Breast epithelium (tissue), 4 donors: ENCODE results near the gene SUMO4. TPM values are rescaled to one million over a fixed set of nuclear protein-coding genes. Genes with fewer than 3 reads are reported as not detected.

ENCODE experiments used
- DNase-seq, 2 donors: peaks; one replicate each; pipeline ENCODE4 v3.0.0-alpha.2; 2019; ENCODE audit warnings: low spot score in 2 of 2
- H3K27ac ChIP-seq, 2 donors: fragments of 200-600 bp; sonication (generic) in 1 of 2; one replicate each; pipeline ENCODE4 v1.5.1; 2016 to 2019; ENCODE audit warnings: mild to moderate bottlenecking in 1 of 2
- H3K27me3 ChIP-seq, 2 donors: fragments of 200-600 bp; sonication (generic) in 1 of 2; one replicate each; pipeline versions ENCODE4 v1.5.1 to v1.6.0; 2017 to 2019; ENCODE audit warnings: control low read depth in 1 of 2, mild to moderate bottlenecking in 1 of 2
- H3K36me3 ChIP-seq: fragments of 200-600 bp; one replicate; pipeline ENCODE4 v1.5.1; 2019
- H3K4me1 ChIP-seq, 2 donors: fragments of 200-600 bp; sonication (generic); one replicate each; pipeline ENCODE4 v1.5.1; 2016 to 2019; ENCODE audit warnings: control low read depth in 1 of 2
- H3K4me3 ChIP-seq, 3 donors: fragments of 200-600 bp; sonication (generic); 1 replicate in 2 of 3; 2 replicates in 1 of 3; pipeline ENCODE4 v1.5.1; 2016 to 2019; ENCODE audit warnings: mild to moderate bottlenecking in 3 of 3, moderate library complexity in 2 of 3
- H3K9me3 ChIP-seq, 2 donors: fragments of 200-600 bp; sonication (generic) in 1 of 2; one replicate each; pipeline ENCODE4 v1.5.1; 2016 to 2019; ENCODE audit warnings: control low read depth in 1 of 2
- POLR2A ChIP-seq: fragments of 450-650 bp; IDR thresholded peaks from one replicate; pipeline ENCODE4 v1.6.1; 2016; ENCODE audit warnings: antibody characterized with exemption, mild to moderate bottlenecking, moderate library complexity
- POLR2AphosphoS5 ChIP-seq, 3 donors: sonication (generic); formaldehyde crosslinking; IDR thresholded peaks; one replicate each; pipeline ENCODE4 v1.6.1; 2017; ENCODE audit warnings: antibody characterized with exemption in 3 of 3
- intact Hi-C: fragments of 100-400 bp; cut with DNase I; formaldehyde crosslinking; loops from one replicate; pipeline ENCODE4 v1.15.1; 2023; ENCODE audit warnings: low total_unique reads
- total RNA-seq, 3 donors: library from RNA; depleted of rRNA; stranded (reverse); fragments of >200 nt; gene quantifications; one replicate each; pipeline ENCODE4 v1.1.0, GENCODE V29; 2016
- TF ChIP-seq, protein P1 (sequence below), 3 donors: fragments of 450-650 bp; IDR thresholded peaks; one replicate each; pipeline ENCODE4 v1.5.1; 2016 to 2017; ENCODE audit warnings: antibody characterized with exemption in 3 of 3, mild to moderate bottlenecking in 3 of 3, moderate library complexity in 3 of 3

The SUMO4 gene
- 1 to 10 TPM; 3.0 to 7.8 (median 5.6) TPM for total RNA-seq

DNA sequence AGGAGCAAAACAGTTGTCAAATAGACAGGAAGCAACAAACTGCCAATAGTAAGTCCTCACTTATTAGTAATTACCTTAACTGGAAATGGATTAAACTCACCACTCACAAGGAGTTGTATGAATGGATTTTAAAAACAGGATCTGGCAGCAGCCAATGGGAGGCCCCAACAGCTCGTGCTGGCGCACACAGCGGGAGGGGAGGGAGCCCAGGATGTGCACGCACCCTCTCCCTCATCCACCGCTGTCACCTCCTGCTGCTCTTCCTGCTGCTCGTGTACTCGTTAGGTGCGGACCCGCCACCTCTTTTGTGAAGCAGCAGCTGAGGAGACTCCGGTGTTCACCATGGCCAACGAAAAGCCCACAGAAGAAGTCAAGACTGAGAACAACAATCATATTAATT, at the start of gene SUMO4:
SUMO4 (plus strand) TSS at position 213 of the 400 bp plus-strand sequence; CDS start at position 343, 130 bp downstream.
- H3K36me3 ChIP-seq: peaks cover 5% of the 10 kb centered on the region
- H3K27ac ChIP-seq: no peak within 1 kb of the TSS
- H3K9me3 ChIP-seq: no peaks in the 10 kb centered on the region
- H3K4me3 ChIP-seq: no peak within 1 kb of the TSS
- intact Hi-C loops: no loop called here
- no peaks in the 10 kb centered on the region for H3K4me1 ChIP-seq
- TF ChIP-seq POLR2A: no peak
- no peak for TF ChIP-seq POLR2AphosphoS5 (IDR thresholded peaks at IDR 0.05)
- TF ChIP-seq, protein P1, sequence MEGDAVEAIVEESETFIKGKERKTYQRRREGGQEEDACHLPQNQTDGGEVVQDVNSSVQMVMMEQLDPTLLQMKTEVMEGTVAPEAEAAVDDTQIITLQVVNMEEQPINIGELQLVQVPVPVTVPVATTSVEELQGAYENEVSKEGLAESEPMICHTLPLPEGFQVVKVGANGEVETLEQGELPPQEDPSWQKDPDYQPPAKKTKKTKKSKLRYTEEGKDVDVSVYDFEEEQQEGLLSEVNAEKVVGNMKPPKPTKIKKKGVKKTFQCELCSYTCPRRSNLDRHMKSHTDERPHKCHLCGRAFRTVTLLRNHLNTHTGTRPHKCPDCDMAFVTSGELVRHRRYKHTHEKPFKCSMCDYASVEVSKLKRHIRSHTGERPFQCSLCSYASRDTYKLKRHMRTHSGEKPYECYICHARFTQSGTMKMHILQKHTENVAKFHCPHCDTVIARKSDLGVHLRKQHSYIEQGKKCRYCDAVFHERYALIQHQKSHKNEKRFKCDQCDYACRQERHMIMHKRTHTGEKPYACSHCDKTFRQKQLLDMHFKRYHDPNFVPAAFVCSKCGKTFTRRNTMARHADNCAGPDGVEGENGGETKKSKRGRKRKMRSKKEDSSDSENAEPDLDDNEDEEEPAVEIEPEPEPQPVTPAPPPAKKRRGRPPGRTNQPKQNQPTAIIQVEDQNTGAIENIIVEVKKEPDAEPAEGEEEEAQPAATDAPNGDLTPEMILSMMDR (IDR thresholded peaks at IDR 0.05): no peak
- no peak for DNase-seq
- no peaks in the 10 kb centered on the region for H3K27me3 ChIP-seq

DNA sequence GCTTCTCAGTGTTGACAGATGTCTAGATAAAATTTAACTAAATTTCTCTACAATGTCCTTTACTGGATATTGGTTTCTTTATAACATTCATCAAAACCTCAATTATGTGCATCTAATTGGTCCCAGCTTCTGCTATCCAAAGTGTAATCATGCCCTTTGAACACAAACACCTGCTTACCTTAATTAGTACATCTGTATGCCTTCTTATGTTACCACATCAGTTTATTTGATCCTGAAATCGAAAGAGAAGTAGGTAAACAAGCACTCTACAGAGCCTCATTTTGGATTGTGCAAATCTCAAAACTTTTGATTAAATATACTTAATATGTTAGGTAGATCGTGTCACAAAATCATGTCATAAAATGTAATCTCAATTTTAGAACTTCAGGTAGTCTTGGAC, 46.1 kb upstream of the SUMO4 start:
- intact Hi-C loops: no loop called here
- no peak for DNase-seq
- TF ChIP-seq POLR2A: no peak
- no peak for TF ChIP-seq POLR2AphosphoS5 (IDR thresholded peaks at IDR 0.05)
- TF ChIP-seq, protein P1 (IDR thresholded peaks at IDR 0.05): no peak
- Histone ChIP-seq H3K4me3 (no peak overlapping the region), H3K27me3 (no peaks in the 10 kb centered on the region), H3K4me1 (no peaks in the 10 kb centered on the region), H3K27ac (no peak overlapping the region), H3K9me3 (no peaks in the 10 kb centered on the region), H3K36me3 (no peaks in the 10 kb centered on the region)

DNA sequence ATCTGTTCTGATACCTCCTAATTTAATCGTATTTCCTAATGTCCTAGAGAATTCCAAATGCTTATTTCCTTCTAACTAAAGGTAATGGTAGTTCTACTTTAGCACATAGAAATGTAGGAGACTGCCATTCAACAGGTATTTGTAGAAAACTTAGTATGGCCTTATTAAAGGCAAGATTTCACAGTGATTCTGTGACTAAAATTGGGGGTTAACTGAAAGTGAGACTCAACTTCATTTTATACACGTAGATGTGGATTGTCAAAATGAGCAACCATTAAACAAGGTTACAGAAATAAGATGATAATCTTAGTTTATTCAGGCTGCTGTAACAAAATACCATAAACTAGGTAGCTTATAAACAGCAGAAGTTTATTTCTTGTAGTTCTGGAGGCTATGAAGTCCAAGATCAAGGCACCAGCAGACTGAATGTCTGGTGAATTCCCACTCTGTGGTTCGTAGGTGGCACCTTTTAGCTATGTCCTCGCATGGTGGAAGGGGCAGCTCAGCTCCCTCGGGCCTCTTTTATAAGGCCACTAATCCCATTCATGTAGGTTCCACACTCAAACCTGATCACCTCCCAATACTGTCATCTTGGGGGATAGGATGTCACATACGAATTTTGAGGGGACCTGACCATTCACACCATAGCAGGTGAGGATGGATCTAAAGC, 43.8 kb upstream of the SUMO4 start:
- no peak for DNase-seq
- no peak overlapping the region for H3K27ac ChIP-seq
- H3K4me3 ChIP-seq: no peak overlapping the region
- TF ChIP-seq POLR2A (no peak), POLR2AphosphoS5 (IDR thresholded peaks at IDR 0.05) (no peak)
- TF ChIP-seq, protein P1 (IDR thresholded peaks at IDR 0.05): no peak
- no peaks in the 10 kb centered on the region for H3K36me3 ChIP-seq
- intact Hi-C loops: no loop called here
- no peaks in the 10 kb centered on the region for H3K4me1 ChIP-seq
- H3K9me3 ChIP-seq: no peaks in the 10 kb centered on the region
- no peaks in the 10 kb centered on the region for H3K27me3 ChIP-seq

DNA sequence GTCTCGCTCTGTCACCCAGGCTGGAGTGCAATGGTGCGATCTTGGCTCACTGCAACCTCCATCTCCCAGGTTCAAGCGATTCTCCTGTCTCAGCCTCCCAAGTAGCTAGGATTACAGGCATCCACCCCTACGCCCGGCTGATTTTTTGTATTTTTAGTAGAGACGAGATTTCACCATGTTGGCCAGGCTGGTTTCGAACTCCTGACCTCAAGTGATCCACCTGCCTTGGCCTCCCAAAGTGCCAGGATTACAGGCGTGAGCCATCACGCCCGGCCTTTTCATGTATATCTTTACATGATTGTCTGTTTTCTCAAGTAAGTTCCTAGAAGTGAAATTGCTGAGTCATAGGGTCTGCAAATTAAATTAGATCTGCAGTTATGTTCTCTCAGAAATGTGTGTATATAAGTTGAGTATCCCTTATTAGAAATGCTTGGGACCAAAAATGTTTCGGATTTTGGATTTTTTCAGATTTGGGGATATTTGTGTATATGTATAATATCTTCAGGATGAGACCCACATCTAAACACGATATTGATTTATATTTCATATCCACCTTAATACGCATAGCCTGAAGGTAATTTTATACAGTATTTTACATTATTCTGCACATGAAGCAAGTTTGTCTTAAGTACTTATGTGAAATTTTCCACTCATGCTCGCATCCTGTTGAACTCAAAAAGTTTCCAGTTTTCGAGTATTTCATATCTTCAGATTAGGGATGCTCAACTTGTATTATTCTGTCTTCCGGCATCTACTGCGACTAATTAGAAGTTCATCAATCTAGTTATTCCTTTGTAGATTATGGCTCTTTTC, 42.1 kb upstream of the SUMO4 start:
- TF ChIP-seq POLR2AphosphoS5 (IDR thresholded peaks at IDR 0.05): no peak
- TF ChIP-seq, protein P1 (IDR thresholded peaks at IDR 0.05): no peak
- no peak for TF ChIP-seq POLR2A
- Histone ChIP-seq H3K27me3 (no peaks in the 10 kb centered on the region), H3K4me3 (no peak overlapping the region), H3K27ac (no peak overlapping the region), H3K36me3 (no peaks in the 10 kb centered on the region), H3K4me1 (no peaks in the 10 kb centered on the region), H3K9me3 (no peaks in the 10 kb centered on the region)
- intact Hi-C loops: no loop called here
- DNase-seq: no peak

DNA sequence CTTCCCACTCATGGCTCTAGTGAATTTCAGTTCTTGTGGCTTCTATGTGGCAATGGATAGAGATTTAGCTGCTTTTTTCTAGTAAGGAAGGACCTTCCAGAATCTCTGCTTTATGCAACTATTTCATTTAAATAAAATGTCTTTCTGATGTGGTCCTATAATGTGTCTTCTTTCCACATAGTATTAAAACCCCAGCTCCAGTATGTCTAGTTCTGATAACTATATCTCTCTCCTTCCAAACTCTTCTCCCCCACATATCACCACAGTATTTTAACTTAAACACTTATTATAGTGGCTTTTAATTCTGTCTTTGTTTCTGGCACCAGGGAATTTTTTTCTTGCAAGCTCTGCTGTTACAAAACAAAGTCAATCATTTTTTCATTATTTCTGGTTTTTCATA, 40.6 kb upstream of the SUMO4 start:
- DNase-seq: no peak
- H3K9me3 ChIP-seq: no peaks in the 10 kb centered on the region
- TF ChIP-seq POLR2AphosphoS5 (IDR thresholded peaks at IDR 0.05): no peak
- TF ChIP-seq, protein P1 (IDR thresholded peaks at IDR 0.05): no peak
- TF ChIP-seq POLR2A: no peak
- intact Hi-C loops: no loop called here
- H3K4me1 ChIP-seq: no peaks in the 10 kb centered on the region
- H3K36me3 ChIP-seq: no peaks in the 10 kb centered on the region
- H3K4me3 ChIP-seq: no peak overlapping the region
- H3K27me3 ChIP-seq: no peaks in the 10 kb centered on the region
- H3K27ac ChIP-seq: no peak overlapping the region
